GM12874 (cell line): Measurements from ENCODE around the gene GPSM3.
A peak's percentile ranks its signal among the peaks of the same experiment; 100 is the strongest.

Experiments used
- TF ChIP-seq, protein P1 (sequence below): IDR thresholded peaks from 2 replicates; pipeline ENCODE4 v1.5.1; 2011; ENCODE audit warnings: low read depth, mild to moderate bottlenecking, control low read depth, low read length, moderate library complexity; ENCODE audit not compliant: insufficient read depth

GPSM3 gene

DNA sequence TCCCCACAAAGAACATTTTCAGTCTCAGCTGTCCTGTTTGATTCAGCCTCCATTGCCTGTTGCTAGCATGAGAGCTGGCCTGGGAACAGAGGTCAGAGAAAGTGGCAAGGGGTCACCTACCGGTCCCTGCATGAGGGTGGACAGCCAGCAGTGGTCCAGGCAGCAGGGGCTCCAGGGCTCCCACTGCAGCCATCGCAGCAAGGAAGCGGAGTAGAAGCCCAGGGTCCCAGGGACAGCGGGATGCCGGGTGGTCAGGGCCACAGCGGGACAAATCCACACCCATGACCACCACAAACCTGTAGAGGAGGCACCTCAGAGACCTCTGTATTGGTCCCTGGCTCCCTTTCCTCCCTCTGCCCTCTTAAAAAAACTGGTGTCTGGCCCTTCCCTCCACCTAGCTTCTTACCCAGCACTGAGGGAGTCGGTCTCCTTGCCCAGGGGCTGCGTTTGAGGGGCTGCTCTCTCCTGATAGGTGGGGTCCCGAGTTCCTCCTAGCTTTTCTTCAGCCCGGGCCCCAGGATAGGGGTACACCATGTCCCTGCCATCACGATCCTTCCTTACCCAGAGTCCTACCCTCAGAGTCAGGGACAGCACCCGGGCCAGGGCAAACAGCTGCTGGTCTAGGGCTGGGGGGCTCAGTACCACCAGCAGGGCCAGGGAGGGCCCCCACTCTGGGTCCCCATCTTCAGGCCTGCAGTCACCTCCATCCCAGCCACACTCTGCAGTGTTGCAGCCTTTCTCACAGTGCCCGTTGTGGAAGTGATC lies 8.4 kb upstream of the GPSM3 start:
- TF ChIP-seq, protein P1, sequence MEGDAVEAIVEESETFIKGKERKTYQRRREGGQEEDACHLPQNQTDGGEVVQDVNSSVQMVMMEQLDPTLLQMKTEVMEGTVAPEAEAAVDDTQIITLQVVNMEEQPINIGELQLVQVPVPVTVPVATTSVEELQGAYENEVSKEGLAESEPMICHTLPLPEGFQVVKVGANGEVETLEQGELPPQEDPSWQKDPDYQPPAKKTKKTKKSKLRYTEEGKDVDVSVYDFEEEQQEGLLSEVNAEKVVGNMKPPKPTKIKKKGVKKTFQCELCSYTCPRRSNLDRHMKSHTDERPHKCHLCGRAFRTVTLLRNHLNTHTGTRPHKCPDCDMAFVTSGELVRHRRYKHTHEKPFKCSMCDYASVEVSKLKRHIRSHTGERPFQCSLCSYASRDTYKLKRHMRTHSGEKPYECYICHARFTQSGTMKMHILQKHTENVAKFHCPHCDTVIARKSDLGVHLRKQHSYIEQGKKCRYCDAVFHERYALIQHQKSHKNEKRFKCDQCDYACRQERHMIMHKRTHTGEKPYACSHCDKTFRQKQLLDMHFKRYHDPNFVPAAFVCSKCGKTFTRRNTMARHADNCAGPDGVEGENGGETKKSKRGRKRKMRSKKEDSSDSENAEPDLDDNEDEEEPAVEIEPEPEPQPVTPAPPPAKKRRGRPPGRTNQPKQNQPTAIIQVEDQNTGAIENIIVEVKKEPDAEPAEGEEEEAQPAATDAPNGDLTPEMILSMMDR: no peak

DNA sequence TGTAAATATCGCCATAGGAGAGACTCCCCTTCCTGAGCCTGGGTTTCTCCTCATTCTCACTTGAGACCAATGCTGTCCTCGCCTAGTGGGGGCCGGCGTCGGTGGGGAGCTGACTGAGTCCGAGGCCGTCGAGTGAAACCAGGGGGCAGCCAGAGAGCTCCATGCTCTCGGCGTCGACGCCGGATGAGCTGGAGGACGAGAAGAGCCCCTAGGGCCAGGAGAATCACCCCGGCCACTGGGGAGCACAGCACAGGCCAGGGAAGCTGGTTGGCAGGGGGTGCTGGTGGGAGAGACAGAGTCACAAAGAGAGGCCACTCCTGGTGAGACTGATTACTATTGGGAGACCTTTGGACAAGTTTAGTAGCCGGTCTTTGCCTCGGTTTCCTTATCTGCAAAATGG lies 6.4 kb upstream of the GPSM3 start:
- TF ChIP-seq, protein P1: no peak

DNA sequence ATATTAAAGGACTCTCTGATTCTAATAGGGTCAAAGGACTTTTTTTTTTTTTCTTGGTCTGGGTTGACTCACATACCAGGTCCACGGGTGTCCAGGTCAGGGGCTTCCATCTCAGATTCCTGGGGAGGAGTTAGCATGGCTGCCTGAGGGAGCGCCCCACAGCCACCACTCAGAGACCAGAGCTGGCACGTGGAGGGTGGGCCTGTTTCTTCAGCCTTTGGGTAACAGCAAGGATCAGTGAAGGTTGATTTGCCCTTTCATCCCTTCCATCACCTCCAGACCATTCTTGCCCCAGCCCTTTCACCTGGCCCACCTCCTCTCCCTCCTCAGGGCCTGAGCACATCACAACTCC lies 5.9 kb upstream of the GPSM3 start:
- TF ChIP-seq, protein P1: no peak

DNA sequence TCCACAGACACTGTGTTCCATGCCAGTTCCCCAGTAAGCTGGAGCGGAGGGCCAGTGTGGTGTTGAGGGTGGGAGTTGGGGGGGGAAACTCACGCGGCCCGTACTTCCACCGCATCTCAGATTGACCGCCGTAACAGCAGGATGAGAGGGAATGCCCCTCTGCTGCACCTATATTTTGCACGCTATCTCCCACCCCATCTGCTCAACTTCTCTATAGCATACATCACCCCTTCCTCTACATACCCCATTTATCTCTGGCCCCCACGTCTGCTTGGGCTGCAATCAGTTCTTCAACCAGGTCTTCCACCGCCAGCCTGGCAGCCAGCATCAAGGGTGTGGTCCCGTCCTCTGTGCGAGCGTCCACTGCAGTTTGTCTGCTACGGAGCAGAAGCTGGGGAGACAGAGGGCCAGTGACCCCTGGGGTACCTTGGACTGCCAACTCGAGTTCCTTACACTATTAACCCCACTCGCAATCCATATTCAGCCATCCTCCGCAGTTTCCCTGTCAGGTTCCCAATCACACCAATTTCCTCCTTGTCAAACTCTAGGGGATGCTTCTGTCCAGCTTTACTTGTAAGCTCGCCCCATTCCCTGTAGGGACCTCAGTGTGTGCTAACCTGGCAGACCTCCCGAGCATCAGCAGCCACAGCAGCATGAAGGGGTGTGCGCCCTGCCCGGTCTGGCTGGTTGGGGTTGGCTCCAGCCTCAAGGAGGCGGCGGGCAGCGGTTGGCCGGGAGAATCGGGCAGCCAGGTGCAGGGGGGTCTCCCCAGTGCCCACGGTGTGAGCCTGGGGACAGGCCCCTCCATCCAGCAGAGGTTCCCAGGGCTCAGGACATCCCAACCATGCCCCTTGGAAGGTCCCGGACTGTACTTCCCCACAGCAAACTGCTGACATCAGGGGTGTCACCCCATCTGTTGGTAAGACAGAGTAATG lies 4.5 kb upstream of the GPSM3 start:
- TF ChIP-seq, protein P1: no peak

DNA sequence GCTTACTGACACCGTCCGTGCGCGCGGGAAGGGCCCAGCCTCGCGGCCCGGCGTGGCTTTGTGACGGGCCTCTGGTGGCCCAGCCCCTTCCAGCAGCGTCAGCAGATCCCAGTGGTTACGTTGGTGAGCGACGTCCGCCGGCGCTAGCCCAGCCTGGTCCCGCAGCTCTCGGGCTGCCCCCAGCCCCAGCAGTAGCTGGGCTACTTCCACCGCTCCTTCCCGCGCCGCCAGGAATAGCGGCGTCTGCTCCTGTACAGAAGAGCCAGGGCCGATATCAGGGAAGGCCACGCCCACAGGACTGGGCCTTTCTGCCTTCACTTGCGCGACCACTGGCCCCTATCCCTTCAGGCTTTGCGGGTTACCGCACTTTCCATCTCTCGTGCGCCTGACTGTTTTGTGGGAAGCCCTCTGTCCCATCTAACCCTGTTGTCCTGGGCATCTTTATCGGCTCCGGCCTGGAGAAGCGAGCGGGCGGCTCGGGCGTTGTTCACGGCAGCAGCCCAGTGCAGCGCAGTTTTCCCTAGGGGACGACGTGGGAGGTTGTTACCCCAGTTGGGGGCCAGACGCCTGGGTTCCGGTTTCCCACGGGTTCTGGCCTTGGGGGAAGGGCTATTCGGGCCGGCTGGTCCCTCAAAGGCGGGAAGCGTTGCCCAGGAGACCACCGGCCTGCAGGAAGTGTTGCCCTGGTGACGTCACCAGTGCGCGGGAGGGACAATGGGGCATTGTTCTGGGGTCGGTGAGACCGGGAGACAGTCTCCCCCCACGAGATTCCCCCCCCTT lies 3.6 kb upstream of the GPSM3 start:
- TF ChIP-seq, protein P1: no peak

DNA sequence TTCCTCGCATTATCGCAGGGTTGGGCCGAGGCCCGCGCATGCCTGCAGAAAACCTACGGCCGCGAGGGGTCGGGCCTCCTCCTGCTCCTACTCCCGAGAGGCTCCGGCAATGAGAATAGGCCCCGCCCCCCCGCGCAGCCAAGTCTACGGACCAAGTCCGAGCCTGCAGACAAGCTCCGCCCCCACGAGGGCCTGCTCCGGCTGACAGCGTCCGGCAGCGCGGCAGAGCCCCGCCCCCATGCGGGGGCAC lies 3.1 kb upstream of the GPSM3 start:
- TF ChIP-seq, protein P1: 0 out of 2 replicates have a peak, but pooled peaks have one; percentile 19

DNA sequence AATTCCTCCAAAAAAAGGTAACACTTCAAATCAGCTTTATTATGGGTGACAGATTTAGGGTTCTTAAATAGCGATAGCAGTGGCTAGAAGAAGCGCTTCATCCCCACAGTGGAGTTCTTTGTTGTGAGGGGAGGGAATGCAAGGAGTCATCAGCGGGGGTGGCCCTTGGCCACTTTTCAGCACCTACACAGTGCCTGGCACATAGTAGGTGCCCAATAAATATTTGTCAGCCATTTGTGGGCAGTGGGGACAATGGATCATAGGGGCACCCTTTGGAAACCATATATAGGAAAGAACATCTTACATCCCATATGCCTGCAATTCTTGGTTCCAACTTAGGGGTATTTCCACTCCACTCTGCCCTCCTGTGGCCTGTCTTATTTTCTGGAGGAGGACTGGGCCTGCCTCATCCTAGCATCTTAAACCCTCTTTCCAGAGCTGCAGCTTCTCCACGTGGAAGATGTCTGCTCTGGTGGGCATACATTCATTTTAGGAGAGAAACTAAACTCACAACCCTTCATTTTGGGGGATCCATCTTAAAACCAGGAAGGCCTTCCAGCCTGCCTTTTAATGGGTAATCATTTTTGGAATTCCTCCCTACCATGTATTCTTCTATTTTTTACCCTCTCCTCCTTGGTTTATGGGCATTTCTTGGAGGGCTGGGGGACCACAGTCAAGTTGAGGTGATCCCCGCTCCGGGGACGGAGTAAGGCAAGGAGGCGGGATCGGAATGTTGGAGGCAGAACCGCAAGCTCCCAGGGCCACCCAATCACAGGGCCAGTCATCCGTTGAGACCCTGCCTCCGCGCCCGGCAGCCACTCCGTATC lies 2.6 kb upstream of the GPSM3 start:
- TF ChIP-seq, protein P1: peak; percentile 52
